ENCODE results near the gene GTF3C2. TPM values are rescaled to one million over a fixed set of nuclear protein-coding genes. Genes with fewer than 3 reads are reported as not detected.

GTF3C2 gene
- total RNA-seq, 1 experiment from 2014 or later, result 77.7 TPM

GRCh38 chr2:27278010-27278409 is 78.6 kb downstream of the GTF3C2 start:
- no peak overlapping the region for H3K27ac ChIP-seq (ENCODE audit: low read length)
- no TSS peak for BruUV-seq (replicated peaks)
- ChIA-PET POLR2A (interaction anchor here (0.6 kb wide), 1 partner anchor 165 kb away, joined by 4 read pairs; no protein-coding TSS in a partner anchor), CTCF (interaction anchor here (0.6 kb wide), 1 partner anchor 98 kb away, joined by 4 read pairs; no protein-coding TSS in a partner anchor)
- no peaks in the 10 kb centered on the region for H3K9me3 ChIP-seq (ENCODE audit: control insufficient read depth, insufficient read depth, low read depth, low read length)
- no peak overlapping the region for H3K4me3 ChIP-seq (ENCODE audit: low read depth in 2 of 2, low read length in 2 of 2)
- H3K27me3 ChIP-seq (ENCODE audit: control insufficient read depth, insufficient read depth, low read length), result no peaks in the 10 kb centered on the region
- peaks cover 12% of the 10 kb centered on the region for H3K4me1 ChIP-seq (ENCODE audit: control insufficient read depth, insufficient read depth, low read length)
- no peak for DNase-seq (ENCODE audit: low read depth, low spot score)
- intact Hi-C loops (cut with micrococcal nuclease; ENCODE audit: unreplicated experiment), result no loop called here
- no peaks in the 10 kb centered on the region for H3K36me3 ChIP-seq (ENCODE audit: control insufficient read depth, insufficient read depth, low read length)
- no peak for TF ChIP-seq POLR2AphosphoS5 (IDR thresholded peaks at IDR 0.05; ENCODE audit: low read depth, low read length)
- TF ChIP-seq CTCF (IDR thresholded peaks at IDR 0.05), result no peak
- TF ChIP-seq TCF7L2 (IDR thresholded peaks at IDR 0.05; ENCODE audit: low read depth, low read length), result no peak
- TF ChIP-seq REST (IDR thresholded peaks at IDR 0.05; ENCODE audit: insufficient read depth in 1 of 2, low read depth in 2 of 2, low read length in 1 of 2), result no peak
- no peak for TF ChIP-seq SIN3A (IDR thresholded peaks at IDR 0.05; ENCODE audit: borderline replicate concordance, insufficient read depth, low read depth, low read length)
- in situ Hi-C loops (cut with HindIII; ENCODE audit: low pct_unique_long_range_greater_than_20kb, low sequenced_read_pairs), result no loop called here
- ATAC-seq, result no peak

Other genes starting within 250 kb of the GTF3C2 start
- gene CGREF1, start 237.6 kb downstream of the GTF3C2 start, total RNA-seq (2021; ENCODE audit: unreplicated experiment), result 10.1 TPM
- 0.46 TPM for gene ABHD1, start 232.9 kb downstream of the GTF3C2 start, total RNA-seq (2021; ENCODE audit: unreplicated experiment)
- 60.9 TPM for gene PREB, start 222.1 kb downstream of the GTF3C2 start, total RNA-seq (2021; ENCODE audit: unreplicated experiment)
- gene PRR30, start 217.4 kb downstream of the GTF3C2 start, total RNA-seq (2021; ENCODE audit: unreplicated experiment), result not detected
- 0.03 TPM for gene TCF23, start 207.8 kb downstream of the GTF3C2 start, total RNA-seq (2021; ENCODE audit: unreplicated experiment)
- gene ATRAID, start 144.7 kb downstream of the GTF3C2 start, total RNA-seq (2021; ENCODE audit: unreplicated experiment), result 111 TPM
- 74.5 TPM for gene SLC5A6, start 144.5 kb downstream of the GTF3C2 start, total RNA-seq (2021; ENCODE audit: unreplicated experiment)
- 76.7 TPM for gene CAD, start 139.4 kb downstream of the GTF3C2 start, total RNA-seq (2021; ENCODE audit: unreplicated experiment)
- gene SLC30A3, start 93.7 kb downstream of the GTF3C2 start, total RNA-seq (2021; ENCODE audit: unreplicated experiment), result 0.59 TPM
- not detected for gene DNAJC5G, start 81.3 kb downstream of the GTF3C2 start, total RNA-seq (2021; ENCODE audit: unreplicated experiment)
- gene TRIM54, start 74.3 kb downstream of the GTF3C2 start, total RNA-seq (2021; ENCODE audit: unreplicated experiment), result 0.21 TPM
- gene UCN, start 48.3 kb downstream of the GTF3C2 start, total RNA-seq (2021; ENCODE audit: unreplicated experiment), result 4.4 TPM
- gene MPV17, start 33.7 kb downstream of the GTF3C2 start, total RNA-seq (2021; ENCODE audit: unreplicated experiment), result 89.5 TPM
- gene EIF2B4, start 13.6 kb upstream of the GTF3C2 start, total RNA-seq (2021; ENCODE audit: unreplicated experiment), result 57.2 TPM
- gene SNX17, start 13.9 kb upstream of the GTF3C2 start, total RNA-seq (2021; ENCODE audit: unreplicated experiment), result 116 TPM
- gene ZNF513, start 24.0 kb upstream of the GTF3C2 start, total RNA-seq (2021; ENCODE audit: unreplicated experiment), result 25.3 TPM
- 115 TPM for gene PPM1G, start 52.8 kb upstream of the GTF3C2 start, total RNA-seq (2021; ENCODE audit: unreplicated experiment)
- gene NRBP1, start 71.9 kb upstream of the GTF3C2 start, total RNA-seq (2021; ENCODE audit: unreplicated experiment), result 103 TPM
- gene KRTCAP3, start 85.6 kb upstream of the GTF3C2 start, total RNA-seq (2021; ENCODE audit: unreplicated experiment), result 1.9 TPM
- gene IFT172, start 133.0 kb upstream of the GTF3C2 start, total RNA-seq (2021; ENCODE audit: unreplicated experiment), result 16.7 TPM
- 1.3 TPM for gene FNDC4, start 138.4 kb upstream of the GTF3C2 start, total RNA-seq (2021; ENCODE audit: unreplicated experiment)
- gene GCKR, start 140.1 kb upstream of the GTF3C2 start, total RNA-seq (2021; ENCODE audit: unreplicated experiment), result 0.33 TPM
- gene ZNF512, start 226.3 kb upstream of the GTF3C2 start, total RNA-seq (2021; ENCODE audit: unreplicated experiment), result 12.8 TPM

All from Panc1 (cell line).